RWPE1 (cell line): ENCODE measurements around the gene AGA.

Source experiments
- CTCF ChIA-PET: fragments of 350-600 bp; sonication (Branson Sonifier 250); formaldehyde crosslinking; extraction: SDS; loops from one replicate; lab custom pipeline; 2021; lab: Yijun Ruan, JAX
- POLR2A ChIA-PET: fragments of 400-600 bp; formaldehyde crosslinking; extraction: SDS; loops from one replicate; lab custom pipeline; 2020; ENCODE audit warnings: antibody characterized with exemption; ENCODE audit not compliant: low non-redundant PET; lab: Yijun Ruan, JAX
- DNase-seq: peaks from one replicate; pipeline ENCODE4 v3.0.0; 2012; ENCODE audit warnings: low spot score
- H3K27ac ChIP-seq: fragments of 450-650 bp; 2 replicates; pipeline ENCODE4 v1.5.1; 2017
- CTCF ChIP-seq: fragments of 450-650 bp; conservative IDR thresholded peaks from 2 replicates; pipeline ENCODE4 v1.5.1; 2017; ENCODE audit warnings: low read depth, mild to moderate bottlenecking

AGA gene

GRCh38 chr4:177386278-177386815 lies 55.9 kb downstream of the AGA start:
- no peak for TF ChIP-seq CTCF
- POLR2A ChIA-PET: no interaction called here
- no peak for DNase-seq
- H3K27ac ChIP-seq: no peak overlapping the region
- CTCF ChIA-PET: interaction anchor here (0.6 kb wide), 1 partner anchor 431 kb away, joined by 5 read pairs; no protein-coding TSS in a partner anchor

GRCh38 chr4:177385576-177386277 lies 56.5 kb downstream of the AGA start:
- no peak for TF ChIP-seq CTCF
- no peak overlapping the region for H3K27ac ChIP-seq
- POLR2A ChIA-PET: no interaction called here
- CTCF ChIA-PET: interaction anchor here (0.6 kb wide), 1 partner anchor 383 kb away, joined by 4 read pairs; no protein-coding TSS in a partner anchor
- DNase-seq: no peak

GRCh38 chr4:177384856-177385397 lies 57.3 kb downstream of the AGA start:
- DNase-seq: no peak
- no peak overlapping the region for H3K27ac ChIP-seq
- POLR2A ChIA-PET: no interaction called here
- CTCF ChIA-PET: no interaction called here
- no peak for TF ChIP-seq CTCF

- DNase-seq: no peak
- ChIA-PET POLR2A (interaction anchor here (0.6 kb wide), 1 partner anchor 52 kb away, joined by 18 read pairs; no protein-coding TSS in a partner anchor), CTCF (no interaction called here)
- H3K27ac ChIP-seq: no peak overlapping the region
- no peak for TF ChIP-seq CTCF
These were observed 60.4 kb downstream of the AGA start for GRCh38 chr4:177381762-177382310.
